ENCODE results near the gene FNDC3A. TPM values are rescaled to one million over a fixed set of nuclear protein-coding genes. Genes with fewer than 3 reads are reported as not detected.
A peak's percentile ranks its signal among the peaks of the same experiment; 100 is the strongest.

Gene FNDC3A
- total and polyA plus RNA-seq, 9 of the 15 experiments (the other 6 are each of a cell fraction or from before 2014, with no cell fraction given): 4.1 to 22.0 (median 13.5) TPM

GRCh38 chr13:48938308-48938943 lies 37.3 kb upstream of the FNDC3A start (continued):
- TF ChIP-seq ZNF395 (CRISPR knock-in tag; IDR thresholded peaks at IDR 0.05) (no peak), BHLHE40 (IDR thresholded peaks at IDR 0.05; ENCODE audit: low read length) (no peak), ZC3H4 (CRISPR knock-in tag; IDR thresholded peaks at IDR 0.05; ENCODE audit: borderline replicate concordance) (no peak), GTF2B (IDR thresholded peaks at IDR 0.05; ENCODE audit: extremely low read depth, insufficient read length) (no peak), SMARCA4 (IDR thresholded peaks at IDR 0.05) (peak; percentile 65; the same call in 1 of the 2 replicates), CCNT2 (IDR thresholded peaks at IDR 0.05; ENCODE audit: borderline replicate concordance, extremely low read depth, insufficient read length, low read depth, low read length) (no peak), CBFA2T3 (IDR thresholded peaks at IDR 0.05) (peak; percentile 69), KDM2B (CRISPR knock-in tag; IDR thresholded peaks at IDR 0.05) (no peak), ATF3 (IDR thresholded peaks at IDR 0.05) (peak; percentile 12; the same call in 1 of the 2 replicates), ATF3 (CRISPR knock-in tag; conservative IDR thresholded peaks at IDR 0.05) (no peak), KAT2B (IDR thresholded peaks at IDR 0.05; ENCODE audit: low read depth, low read length) (no peak), ZNF23 (CRISPR knock-in tag; IDR thresholded peaks at IDR 0.05) (no peak), TAL1 (IDR thresholded peaks at IDR 0.05) (peak; percentile 67), ZNF644 (tag; IDR thresholded peaks at IDR 0.05; ENCODE audit: low read depth) (no peak), SMARCB1 (IDR thresholded peaks at IDR 0.05; ENCODE audit: insufficient read length, low read depth) (no peak), DEAF1 (CRISPR knock-in tag; IDR thresholded peaks at IDR 0.05) (0 out of 2 replicates have a peak, but pooled peaks have one; percentile 11), RCOR1 (IDR thresholded peaks at IDR 0.05; ENCODE audit: borderline replicate concordance in 1 of 2, low read depth in 2 of 2, low read length in 2 of 2) (peak in 1 of 2 experiments; percentile 45; a peak in 2 of 4 replicates), ATF1 (CRISPR knock-in tag; IDR thresholded peaks at IDR 0.05) (no peak), ATF1 (tag; IDR thresholded peaks at IDR 0.05) (peak; percentile 8; the same call in 1 of the 2 replicates), ZNF696 (CRISPR knock-in tag; conservative IDR thresholded peaks at IDR 0.05) (no peak), NBN (IDR thresholded peaks at IDR 0.05; ENCODE audit: low read depth) (peak; percentile 60; the same call in 1 of the 2 replicates), CBFA2T2 (conservative IDR thresholded peaks at IDR 0.05) (peak; percentile 47), FOSL1 (tag; conservative IDR thresholded peaks at IDR 0.05) (peak; percentile 7; the same call in 1 of the 2 replicates), CBFB (CRISPR knock-in tag; IDR thresholded peaks at IDR 0.05) (no peak), NR2C2 (CRISPR knock-in tag; IDR thresholded peaks at IDR 0.05) (no peak), NR2C2 (tag; IDR thresholded peaks at IDR 0.05) (peak; percentile 81), ZNF408 (CRISPR knock-in tag; IDR thresholded peaks at IDR 0.05; ENCODE audit: low read depth) (no peak)
